Measurements from ENCODE around the gene PIK3C2A. TPM values are rescaled to one million over a fixed set of nuclear protein-coding genes. Genes with fewer than 3 reads are reported as not detected.

The PIK3C2A gene
- total RNA-seq, result 90.7 and 104 TPM in 2 replicates

GRCh38 chr11:17207317-17208256, at the start of gene PIK3C2A:
PIK3C2A (minus strand) TSS chr11:17207986; CDS start chr11:17169741, 38,245 bp downstream.

Other genes starting within 250 kb of the PIK3C2A start
- gene PLEKHA7, start 193.6 kb downstream of the PIK3C2A start, total RNA-seq, result 0.94 and 1.1 TPM in 2 replicates
- gene RPS13, start 130.3 kb downstream of the PIK3C2A start, total RNA-seq, result 1,477 and 1,597 TPM in 2 replicates
- 41.8 and 52.0 TPM in 2 replicates for gene NUCB2, start 68.8 kb upstream of the PIK3C2A start, total RNA-seq
- 5.0 and 7.2 TPM in 2 replicates for gene NCR3LG1, start 143.8 kb upstream of the PIK3C2A start, total RNA-seq
- 0.30 and 0.67 TPM in 2 replicates for gene KCNJ11, start 180.7 kb upstream of the PIK3C2A start, total RNA-seq

Measured in mammary microvascular endothelial cell (primary cell).